ENCODE results near the gene LRRK2. TPM values are rescaled to one million over a fixed set of nuclear protein-coding genes. Genes with fewer than 3 reads are reported as not detected.

The LRRK2 gene
- total RNA-seq, 1 donor from 2014 or later: 0.52 TPM

- DNase-seq (ENCODE audit: low read depth): no peak
- no peak for TF ChIP-seq CTCF (conservative IDR thresholded peaks at IDR 0.05; ENCODE audit: low read depth, low read length)
- H3K4me3 ChIP-seq (ENCODE audit: low read depth, low read length): no peak overlapping the region
Observed at GRCh38 chr12:40286583-40286982, 61.8 kb downstream of the LRRK2 start.

- DNase-seq (ENCODE audit: low read depth): no peak
- TF ChIP-seq CTCF (conservative IDR thresholded peaks at IDR 0.05; ENCODE audit: low read depth, low read length): no peak
- H3K4me3 ChIP-seq (ENCODE audit: low read depth, low read length): no peak overlapping the region
Observed at GRCh38 chr12:40287369-40287975, 62.7 kb downstream of the LRRK2 start.

- DNase-seq (ENCODE audit: low read depth): no peak
- H3K4me3 ChIP-seq (ENCODE audit: low read depth, low read length): no peak overlapping the region
- TF ChIP-seq CTCF (conservative IDR thresholded peaks at IDR 0.05; ENCODE audit: low read depth, low read length): no peak
Observed at GRCh38 chr12:40292788-40293429, 68.1 kb downstream of the LRRK2 start.

GRCh38 chr12:40298341-40298740, 73.5 kb downstream of the LRRK2 start:
- DNase-seq (ENCODE audit: low read depth): no peak
- no peak overlapping the region for H3K4me3 ChIP-seq (ENCODE audit: low read depth, low read length)
- no peak for TF ChIP-seq CTCF (conservative IDR thresholded peaks at IDR 0.05; ENCODE audit: low read depth, low read length)

- TF ChIP-seq CTCF (conservative IDR thresholded peaks at IDR 0.05; ENCODE audit: low read depth, low read length): no peak
Observed at GRCh38 chr12:40300490-40300889, 75.7 kb downstream of the LRRK2 start.

GRCh38 chr12:40309001-40309400, 84.2 kb downstream of the LRRK2 start:
- DNase-seq (ENCODE audit: low read depth): no peak
- TF ChIP-seq CTCF (conservative IDR thresholded peaks at IDR 0.05; ENCODE audit: low read depth, low read length): no peak
- no peak overlapping the region for H3K4me3 ChIP-seq (ENCODE audit: low read depth, low read length)

More at GRCh38 chr12:40300490-40300889, 75.7 kb downstream of the LRRK2 start:
- no peak overlapping the region for H3K4me3 ChIP-seq (ENCODE audit: low read depth, low read length)
- no peak for DNase-seq (ENCODE audit: low read depth)

GRCh38 chr12:40310211-40310610, 85.4 kb downstream of the LRRK2 start:
- DNase-seq (ENCODE audit: low read depth): no peak
- H3K4me3 ChIP-seq (ENCODE audit: low read depth, low read length): no peak overlapping the region
- TF ChIP-seq CTCF (conservative IDR thresholded peaks at IDR 0.05; ENCODE audit: low read depth, low read length): no peak

Data from epithelial cell of proximal tubule (primary cell).